ENCODE measurements around the gene CFAP58.

Gene CFAP58, protein sequence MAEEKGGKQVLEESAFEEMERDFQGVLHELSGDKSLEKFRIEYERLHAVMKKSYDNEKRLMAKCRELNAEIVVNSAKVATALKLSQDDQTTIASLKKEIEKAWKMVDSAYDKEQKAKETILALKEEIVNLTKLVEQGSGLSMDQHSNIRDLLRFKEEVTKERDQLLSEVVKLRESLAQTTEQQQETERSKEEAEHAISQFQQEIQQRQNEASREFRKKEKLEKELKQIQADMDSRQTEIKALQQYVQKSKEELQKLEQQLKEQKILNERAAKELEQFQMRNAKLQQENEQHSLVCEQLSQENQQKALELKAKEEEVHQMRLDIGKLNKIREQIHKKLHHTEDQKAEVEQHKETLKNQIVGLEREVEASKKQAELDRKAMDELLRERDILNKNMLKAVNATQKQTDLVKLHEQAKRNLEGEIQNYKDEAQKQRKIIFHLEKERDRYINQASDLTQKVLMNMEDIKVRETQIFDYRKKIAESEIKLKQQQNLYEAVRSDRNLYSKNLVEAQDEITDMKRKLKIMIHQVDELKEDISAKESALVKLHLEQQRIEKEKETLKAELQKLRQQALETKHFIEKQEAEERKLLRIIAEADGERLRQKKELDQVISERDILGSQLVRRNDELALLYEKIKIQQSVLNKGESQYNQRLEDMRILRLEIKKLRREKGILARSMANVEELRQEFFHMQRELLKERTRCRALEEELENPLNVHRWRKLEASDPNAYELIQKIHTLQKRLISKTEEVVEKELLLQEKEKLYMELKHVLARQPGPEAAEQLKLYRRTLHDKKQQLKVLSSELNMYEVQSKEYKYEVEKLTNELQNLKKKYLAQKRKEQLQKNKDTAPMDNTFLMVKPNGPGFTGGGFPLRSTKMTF

GRCh38 chr10:104353325-104354048 is at the start of gene CFAP58:
TSS of gene CFAP58 (plus strand) at chr10:104353833. CDS start at chr10:104353898, 65 bp downstream.
- peak; percentile 70 to 82 for DNase-seq (ENCODE audit: extremely low read depth in 1 of 2, low read depth in 1 of 2)

GRCh38 chr10:104304356-104304745 is 49.3 kb upstream of the CFAP58 start:
- no peak for DNase-seq (ENCODE audit: extremely low read depth in 1 of 2, low read depth in 1 of 2)

GRCh38 chr10:104304927-104305326 is 48.7 kb upstream of the CFAP58 start:
- DNase-seq (ENCODE audit: extremely low read depth in 1 of 2, low read depth in 1 of 2), result no peak

DNA sequence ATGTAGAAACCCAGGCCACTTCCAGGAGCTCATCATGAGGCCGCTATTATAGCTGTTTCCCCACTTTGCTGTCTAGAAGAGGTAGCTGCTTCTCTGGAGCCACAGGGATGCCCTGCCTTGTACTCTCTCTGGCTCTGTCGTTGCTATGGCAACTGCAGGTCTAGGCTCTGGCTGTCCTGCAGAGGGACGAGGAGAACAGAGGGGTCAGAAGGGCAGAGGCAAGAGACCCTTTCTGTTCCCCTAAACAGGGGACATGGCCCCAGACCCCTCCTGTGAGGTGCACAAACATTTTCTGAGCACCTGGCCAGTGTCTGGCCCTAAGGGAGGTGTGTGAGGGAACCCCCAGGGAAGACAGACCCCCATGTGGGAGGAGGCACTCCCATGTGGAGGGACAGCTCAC is 46.7 kb upstream of the CFAP58 start:
- no peak for DNase-seq (ENCODE audit: extremely low read depth in 1 of 2, low read depth in 1 of 2)

DNA sequence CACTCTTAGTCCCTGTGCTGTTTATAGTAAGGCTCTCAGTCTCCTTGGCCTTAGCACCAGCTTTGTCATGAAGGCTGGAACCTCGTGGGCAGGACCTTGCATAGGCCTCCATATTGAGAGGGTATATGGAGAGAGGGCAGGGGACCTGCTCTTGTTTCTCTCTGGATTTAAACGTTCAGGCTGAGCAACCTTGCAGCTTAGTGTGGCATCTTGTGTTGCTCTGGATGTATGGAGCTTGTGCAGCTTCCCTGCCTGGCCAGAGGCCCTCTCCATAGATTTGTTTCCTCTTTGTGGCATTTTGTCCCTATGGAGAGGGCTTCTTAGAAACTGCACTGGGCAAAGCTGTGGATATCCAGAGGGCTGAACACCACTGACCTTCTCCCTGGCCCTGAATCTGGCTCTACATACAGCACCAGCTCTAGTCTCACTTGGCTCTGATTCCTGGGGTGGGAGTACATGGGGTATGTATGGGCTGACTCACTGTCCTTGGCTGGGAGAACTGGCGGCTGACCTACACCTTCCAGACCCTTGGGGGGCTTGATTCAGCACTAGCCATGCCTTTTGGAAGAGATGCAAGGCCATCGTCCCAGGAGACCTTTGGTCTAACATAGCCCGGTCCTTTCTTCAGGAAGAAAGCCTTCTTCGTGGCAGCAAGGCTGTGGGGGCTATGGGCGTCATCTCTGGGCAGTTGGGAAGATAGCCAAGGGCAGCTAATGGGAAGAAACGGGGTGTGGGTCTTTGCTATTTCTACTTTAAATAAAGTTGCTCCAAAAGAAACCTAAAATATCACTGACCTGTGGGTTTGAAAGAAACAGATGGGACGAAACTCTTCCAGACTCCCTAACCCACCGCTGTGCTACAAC is 45.8 kb upstream of the CFAP58 start:
- DNase-seq (ENCODE audit: extremely low read depth in 1 of 2, low read depth in 1 of 2), result no peak

GRCh38 chr10:104308439-104308903 is 45.2 kb upstream of the CFAP58 start:
- no peak for DNase-seq (ENCODE audit: extremely low read depth in 1 of 2, low read depth in 1 of 2)

- no peak for DNase-seq (ENCODE audit: extremely low read depth in 1 of 2, low read depth in 1 of 2)
Measured at GRCh38 chr10:104309980-104310978, 43.4 kb upstream of the CFAP58 start.

GRCh38 chr10:104311184-104311720 is 42.4 kb upstream of the CFAP58 start:
- no peak for DNase-seq (ENCODE audit: extremely low read depth in 1 of 2, low read depth in 1 of 2)

DNA sequence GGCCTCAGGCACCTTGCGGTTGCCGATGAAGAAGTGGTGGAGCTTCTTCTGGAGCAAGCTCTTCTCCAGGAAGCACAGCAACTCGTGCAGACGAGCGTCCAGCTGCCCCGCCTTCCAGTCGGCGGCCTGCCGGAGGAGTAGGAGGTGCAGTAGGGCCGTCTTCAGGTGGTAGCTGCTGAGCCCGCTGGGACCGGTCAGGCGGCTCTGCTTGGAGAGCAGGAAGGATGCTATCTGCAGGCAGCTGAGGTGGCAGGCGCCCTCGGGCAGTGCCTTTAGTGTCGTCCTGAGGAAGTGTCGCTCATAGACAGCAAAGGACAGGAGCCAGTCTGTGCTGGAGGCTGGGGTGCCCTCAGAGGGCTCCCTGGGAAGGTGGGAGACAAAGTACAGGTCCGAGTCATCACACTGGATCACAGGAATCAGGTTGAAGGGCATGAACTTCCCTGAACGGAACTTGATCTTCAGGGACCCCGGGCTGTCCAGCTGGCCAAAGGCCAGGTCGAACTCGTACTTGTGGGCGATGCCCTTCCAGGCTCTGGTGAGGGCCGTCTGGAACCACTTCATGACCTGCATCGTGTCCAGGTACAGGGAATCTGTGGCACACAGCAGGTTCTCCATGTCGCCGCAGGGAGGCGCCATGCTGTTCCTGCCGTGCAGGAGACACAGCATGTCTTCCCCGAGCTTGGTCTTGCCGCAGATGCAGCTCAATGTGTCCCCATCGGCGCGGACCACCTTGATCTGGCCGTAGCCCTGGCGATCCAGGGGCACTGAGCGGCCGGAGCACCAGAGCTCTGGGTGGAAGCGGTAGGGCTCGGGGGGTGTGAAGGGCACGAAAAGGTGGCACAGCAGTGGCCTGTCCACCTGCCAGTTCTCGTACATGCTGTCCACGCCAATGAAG is 38.8 kb upstream of the CFAP58 start:
- DNase-seq (ENCODE audit: extremely low read depth in 1 of 2, low read depth in 1 of 2), result no peak

DNA sequence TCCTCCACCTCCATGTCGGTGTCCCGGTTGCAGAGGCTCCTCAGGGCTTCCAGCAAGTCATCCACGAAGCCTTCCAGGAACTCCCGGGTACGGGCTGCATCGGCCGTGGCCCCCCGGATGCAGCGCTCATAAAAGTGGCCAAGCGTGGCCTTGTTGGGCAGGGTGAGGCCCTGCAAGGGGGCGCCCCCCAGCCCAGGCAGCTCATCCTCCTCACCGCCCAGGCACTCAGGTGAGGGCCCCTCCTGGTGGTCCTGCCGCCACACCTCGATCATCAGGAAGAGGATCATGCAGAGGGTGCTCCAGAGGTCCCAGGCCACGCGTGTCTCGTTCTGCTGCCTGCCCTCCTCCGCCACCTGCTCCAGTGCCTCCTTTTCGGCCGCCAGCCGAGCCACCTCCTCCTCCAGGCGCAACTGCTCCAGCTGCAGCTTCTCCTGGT is 38.1 kb upstream of the CFAP58 start:
- DNase-seq (ENCODE audit: extremely low read depth in 1 of 2, low read depth in 1 of 2), result no peak

- no peak for DNase-seq (ENCODE audit: extremely low read depth in 1 of 2, low read depth in 1 of 2)
Measured at GRCh38 chr10:104316321-104317099, 37.1 kb upstream of the CFAP58 start.

DNA sequence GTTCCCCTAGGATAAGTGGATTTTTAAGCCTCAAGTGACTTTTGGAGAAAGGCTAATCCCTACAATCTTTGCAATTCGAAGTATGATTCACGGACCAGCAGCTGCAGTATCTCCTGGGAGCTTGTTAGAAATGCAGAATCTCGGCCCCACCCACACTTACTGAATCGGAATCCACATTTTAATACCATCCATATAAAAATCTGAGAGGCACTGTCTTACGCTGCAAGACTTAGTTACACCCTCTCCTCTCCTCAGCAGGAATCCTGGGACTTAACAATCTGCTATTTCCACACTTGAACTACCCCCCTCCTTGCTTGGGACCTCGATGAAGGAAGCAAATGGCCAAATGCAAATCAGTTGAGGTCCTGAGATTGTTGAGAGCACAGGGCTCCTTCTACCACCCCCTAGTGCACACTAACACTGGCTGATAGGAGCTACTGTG is 36.3 kb upstream of the CFAP58 start:
- no peak for DNase-seq (ENCODE audit: extremely low read depth in 1 of 2, low read depth in 1 of 2)

GRCh38 chr10:104317726-104318299 is 35.8 kb upstream of the CFAP58 start:
- no peak for DNase-seq (ENCODE audit: extremely low read depth in 1 of 2, low read depth in 1 of 2)

GRCh38 chr10:104318326-104318725 is 35.3 kb upstream of the CFAP58 start:
- DNase-seq (ENCODE audit: extremely low read depth in 1 of 2, low read depth in 1 of 2), result no peak

GRCh38 chr10:104318810-104319741 is 34.6 kb upstream of the CFAP58 start:
- DNase-seq (ENCODE audit: extremely low read depth in 1 of 2, low read depth in 1 of 2), result no peak

Data from activated CD8-positive, alpha-beta memory T cell treated with anti-CD3 and anti-CD28 coated beads for 1 hour (primary cell).